HEK293 (cell line): ENCODE data around the gene AGAP3.
A peak's percentile ranks its signal among the peaks of the same experiment; 100 is the strongest.

Experiments used
- AEBP2 ChIP-seq: fragments of 450-650 bp; formaldehyde crosslinking; IDR thresholded peaks from 2 replicates; pipeline ENCODE4 v1.5.1; 2016; ENCODE audit warnings: missing biosample characterization, missing genetic modification characterization, borderline replicate concordance
- ATF2 ChIP-seq: fragments of 450-650 bp; formaldehyde crosslinking; IDR thresholded peaks from 2 replicates; pipeline ENCODE4 v1.5.1; 2016; ENCODE audit warnings: missing biosample characterization, missing genetic modification characterization, low read depth
- CTCF ChIP-seq: fragments of 450-650 bp; formaldehyde crosslinking; IDR thresholded peaks from 2 replicates; pipeline ENCODE4 v1.5.1; 2016; ENCODE audit warnings: missing biosample characterization, missing genetic modification characterization
- GLIS2 ChIP-seq: fragments of 450-650 bp; formaldehyde crosslinking; IDR thresholded peaks from 2 replicates; pipeline ENCODE4 v1.5.1; 2016; ENCODE audit warnings: missing biosample characterization, missing genetic modification characterization
- HOXA7 ChIP-seq: sonication (generic); formaldehyde crosslinking; IDR thresholded peaks from 2 replicates; pipeline ENCODE4 v1.8.1; 2022; ENCODE audit warnings: missing genetic modification reagents, borderline replicate concordance
- IKZF3 ChIP-seq: fragments of 450-650 bp; IDR thresholded peaks from 2 replicates; pipeline ENCODE4 v1.5.0; 2018; ENCODE audit warnings: missing biosample characterization, mild to moderate bottlenecking, missing genetic modification characterization, moderate library complexity
- KLF10 ChIP-seq: fragments of 450-650 bp; IDR thresholded peaks from 2 replicates; pipeline ENCODE4 v1.5.1; 2018; ENCODE audit warnings: missing biosample characterization, mild to moderate bottlenecking, missing genetic modification characterization
- KLF16 ChIP-seq: fragments of 450-650 bp; formaldehyde crosslinking; IDR thresholded peaks from 2 replicates; pipeline ENCODE4 v1.5.1; 2017; ENCODE audit warnings: missing biosample characterization, missing genetic modification characterization
- KLF9 ChIP-seq: fragments of 450-650 bp; formaldehyde crosslinking; IDR thresholded peaks from 2 replicates; pipeline ENCODE4 v1.5.1; 2016; ENCODE audit warnings: missing biosample characterization, missing genetic modification characterization, low read depth
- MZF1 ChIP-seq: fragments of 450-650 bp; formaldehyde crosslinking; IDR thresholded peaks from 2 replicates; pipeline ENCODE4 v1.5.1; 2017; ENCODE audit warnings: missing biosample characterization, missing genetic modification characterization, borderline replicate concordance
- PBX3 ChIP-seq: sonication (generic); formaldehyde crosslinking; IDR thresholded peaks from 2 replicates; pipeline ENCODE4 v1.8.1; 2022; ENCODE audit warnings: mild to moderate bottlenecking, moderate library complexity, missing genetic modification reagents
- REPIN1 ChIP-seq: fragments of 450-650 bp; formaldehyde crosslinking; IDR thresholded peaks from 2 replicates; pipeline ENCODE4 v1.5.1; 2017; ENCODE audit warnings: missing biosample characterization, missing genetic modification characterization, low read depth
- YY2 ChIP-seq: fragments of 450-650 bp; formaldehyde crosslinking; IDR thresholded peaks from 2 replicates; pipeline ENCODE4 v1.5.1; 2016; ENCODE audit warnings: missing biosample characterization, missing genetic modification characterization
- ZFP69B ChIP-seq: fragments of 450-650 bp; formaldehyde crosslinking; IDR thresholded peaks from 2 replicates; pipeline ENCODE4 v1.5.1; 2016; ENCODE audit warnings: missing biosample characterization, missing genetic modification characterization
- ZNF16 ChIP-seq: fragments of 450-650 bp; formaldehyde crosslinking; IDR thresholded peaks from 2 replicates; pipeline ENCODE4 v1.5.1; 2016; ENCODE audit warnings: low read depth, missing biosample characterization, missing genetic modification characterization
- ZNF202 ChIP-seq: fragments of 450-650 bp; formaldehyde crosslinking; IDR thresholded peaks from 2 replicates; pipeline ENCODE4 v1.5.1; 2016; ENCODE audit warnings: missing biosample characterization, missing genetic modification characterization, borderline replicate concordance
- ZNF292 ChIP-seq: fragments of 450-650 bp; formaldehyde crosslinking; IDR thresholded peaks from 2 replicates; pipeline ENCODE4 v1.5.1; 2016; ENCODE audit warnings: low read depth, missing biosample characterization, missing genetic modification characterization, borderline replicate concordance
- ZNF518A ChIP-seq: fragments of 450-650 bp; formaldehyde crosslinking; conservative IDR thresholded peaks from 2 replicates; pipeline ENCODE4 v1.5.1; 2016; ENCODE audit warnings: low read depth, missing biosample characterization, missing genetic modification characterization
- ZNF521 ChIP-seq: fragments of 450-650 bp; formaldehyde crosslinking; IDR thresholded peaks from 2 replicates; pipeline ENCODE4 v1.5.1; 2017; ENCODE audit warnings: missing biosample characterization, mild to moderate bottlenecking, missing genetic modification characterization
- ZNF580 ChIP-seq: fragments of 450-650 bp; formaldehyde crosslinking; IDR thresholded peaks from 2 replicates; pipeline ENCODE4 v1.5.1; 2016; ENCODE audit warnings: missing biosample characterization, missing genetic modification characterization
- ZNF596 ChIP-seq: fragments of 450-650 bp; IDR thresholded peaks from 2 replicates; pipeline ENCODE4 v1.5.0; 2018; ENCODE audit warnings: missing biosample characterization, mild to moderate bottlenecking, missing genetic modification characterization, moderate library complexity
- ZNF623 ChIP-seq: fragments of 450-650 bp; formaldehyde crosslinking; IDR thresholded peaks from 2 replicates; pipeline ENCODE4 v1.5.1; 2016; ENCODE audit warnings: missing biosample characterization, missing genetic modification characterization
- ZNF629 ChIP-seq: fragments of 450-650 bp; formaldehyde crosslinking; IDR thresholded peaks from 2 replicates; pipeline ENCODE4 v1.5.1; 2017; ENCODE audit warnings: missing biosample characterization, missing genetic modification characterization
- ZNF747 ChIP-seq: fragments of 450-650 bp; formaldehyde crosslinking; IDR thresholded peaks from 2 replicates; pipeline ENCODE4 v1.5.1; 2016; ENCODE audit warnings: missing biosample characterization, missing genetic modification characterization
- ZNF785 ChIP-seq: fragments of 450-650 bp; formaldehyde crosslinking; IDR thresholded peaks from 2 replicates; pipeline ENCODE4 v1.5.1; 2016; ENCODE audit warnings: missing biosample characterization, missing genetic modification characterization
- ZSCAN5A ChIP-seq: fragments of 450-650 bp; formaldehyde crosslinking; IDR thresholded peaks from 2 replicates; pipeline ENCODE4 v1.5.1; 2016; ENCODE audit warnings: missing biosample characterization, missing genetic modification characterization

Gene AGAP3

GRCh38 chr7:151083071-151083823 lies 3.0 kb upstream of the AGAP3 start, which contains the start of gene TMUB1 (continued):
- TF ChIP-seq ZSCAN5A (tag by site-specific recombination): no peak
- no peak for TF ChIP-seq ZNF747
- TF ChIP-seq REPIN1 (tag by site-specific recombination): no peak
- no peak for TF ChIP-seq AEBP2 (tag by site-specific recombination)
- no peak for TF ChIP-seq ZNF596
- TF ChIP-seq CTCF (tag by site-specific recombination): 0 out of 2 replicates have a peak, but pooled peaks have one; percentile 30
- TF ChIP-seq ZNF292 (tag by site-specific recombination): no peak
- no peak for TF ChIP-seq ZNF580
- TF ChIP-seq ZFP69B: no peak
- TF ChIP-seq ZNF16 (tag by site-specific recombination): no peak
- no peak for TF ChIP-seq ATF2 (tag by site-specific recombination)
- TF ChIP-seq KLF16 (tag by site-specific recombination): 0 out of 2 replicates have a peak, but pooled peaks have one; percentile 19
- TF ChIP-seq ZNF202 (tag by site-specific recombination): no peak
- TF ChIP-seq ZNF518A (tag by site-specific recombination): no peak
- TF ChIP-seq IKZF3: no peak
- 0 out of 2 replicates have a peak, but pooled peaks have one; percentile 30 for TF ChIP-seq YY2 (tag by site-specific recombination)
- TF ChIP-seq MZF1: no peak
- TF ChIP-seq PBX3 (CRISPR knock-in tag): 0 out of 2 replicates have a peak, but pooled peaks have one; percentile 19
- TF ChIP-seq ZNF521 (tag by site-specific recombination): no peak
- no peak for TF ChIP-seq ZNF623 (tag by site-specific recombination)
- peak; percentile 68; the same call in 1 of the 2 replicates for TF ChIP-seq KLF10 (tag by site-specific recombination)
- peak; percentile 70 for TF ChIP-seq GLIS2
- TF ChIP-seq HOXA7 (CRISPR knock-in tag): no peak
- TF ChIP-seq KLF9: peak; percentile 47
- TF ChIP-seq ZNF785: 0 out of 2 replicates have a peak, but pooled peaks have one; percentile 28
- peak; percentile 90 for TF ChIP-seq ZNF629 (tag by site-specific recombination)
